GM12878 (cell line): ENCODE results near the gene CNN2. TPM values are rescaled to one million over a fixed set of nuclear protein-coding genes. Genes with fewer than 3 reads are reported as not detected.
A peak's percentile ranks its signal among the peaks of the same experiment; 100 is the strongest.

ENCODE experiments used
- ATAC-seq: fragments of 200-7000 bp; cut with Tn5 transposase; 3 replicates; pipeline ENCODE4 v1.9.1; 2020; ENCODE audit warnings: mild to moderate bottlenecking, moderate library complexity
- BruUV-seq: library from RNA; stranded (reverse); fragments of 400-500 nt; replicated peaks from 2 replicates; lab custom pipeline; 2021; lab: Mats Ljungman, UMichigan
- CTCF ChIA-PET: fragments of 300-600 bp; sonication (Branson Sonifier 250); formaldehyde crosslinking; extraction: SDS; loops from one replicate; lab custom pipeline; 2021; ENCODE audit warnings: inconsistent platforms; lab: Yijun Ruan, JAX
- POLR2A ChIA-PET: fragments of 350-600 bp; formaldehyde crosslinking; extraction: SDS; loops from one replicate; lab custom pipeline; 2021; ENCODE audit warnings: inconsistent platforms; lab: Charles Lee
- RAD21 ChIA-PET: fragments of 300-600 bp; sonication (Branson Sonifier 250); formaldehyde crosslinking; loops from one replicate; lab custom pipeline; 2023; ENCODE audit warnings: antibody characterized with exemption; ENCODE audit not compliant: unreplicated experiment; lab: Charles Lee
- SMC1A ChIA-PET: fragments of 300-600 bp; sonication (Branson Sonifier 250); formaldehyde crosslinking; loops from one replicate; lab custom pipeline; 2023; ENCODE audit not compliant: unreplicated experiment, uncharacterized antibody; lab: Charles Lee
- DNase-seq: peaks from one replicate; pipeline ENCODE4 v3.0.0-alpha.2; 2011; ENCODE audit warnings: low read depth, low spot score
- FAIRE-seq: peaks from 3 replicates; lab custom pipeline; 2011; peaks lifted over from hg19 to GRCh38; lab: Jason Lieb, UNC
- H2AFZ ChIP-seq: 2 replicates; pipeline ENCODE4 v1.6.0; 2011; ENCODE audit warnings: low read depth, low read length, control low read depth; ENCODE audit not compliant: control insufficient read depth
- H3K27ac ChIP-seq: 2 replicates; pipeline ENCODE4 v1.5.1; 2011; ENCODE audit warnings: control low read depth; ENCODE audit not compliant: control insufficient read depth, insufficient read depth
- H3K27me3 ChIP-seq, 2 experiments: replicated peaks in 1 of 2; 2 replicates each; pipeline versions ENCODE4 v1.6.0 to v1.6.1; 2011; ENCODE audit warnings: low read length in 1 of 2; ENCODE audit not compliant: control insufficient read depth in 2 of 2, insufficient read depth in 2 of 2
- H3K36me3 ChIP-seq, 2 experiments: 2 replicates each; pipeline ENCODE4 v1.5.1; 2011; ENCODE audit warnings: low read length in 1 of 2; ENCODE audit not compliant: control insufficient read depth in 2 of 2, insufficient read depth in 2 of 2
- H3K4me1 ChIP-seq: 2 replicates; pipeline ENCODE4 v1.6.1; 2011; ENCODE audit warnings: mild to moderate bottlenecking, low read length, moderate library complexity, mixed read lengths; ENCODE audit not compliant: control insufficient read depth, insufficient read depth
- H3K4me2 ChIP-seq: 2 replicates; pipeline ENCODE4 v1.6.0; 2011; ENCODE audit warnings: control low read depth; ENCODE audit not compliant: control insufficient read depth, insufficient read depth
- H3K4me3 ChIP-seq: fragments of 200-600 bp; sonication (generic); 2 replicates; pipeline ENCODE4 v1.5.1; 2016
- H3K79me2 ChIP-seq: 2 replicates; pipeline ENCODE4 v1.6.0; 2011; ENCODE audit warnings: low read length; ENCODE audit not compliant: control insufficient read depth, insufficient read depth
- H3K9ac ChIP-seq: 2 replicates; pipeline ENCODE4 v1.8.0; 2011; ENCODE audit warnings: low read length, control low read depth, mixed read lengths; ENCODE audit not compliant: control insufficient read depth, insufficient read depth
- H3K9me3 ChIP-seq: replicated peaks from 3 replicates; pipeline ENCODE4 v1.5.1; 2011; ENCODE audit warnings: mild to moderate bottlenecking, low read length; ENCODE audit not compliant: control insufficient read depth, insufficient read depth
- H4K20me1 ChIP-seq: 2 replicates; pipeline ENCODE4 v1.6.0; 2011; ENCODE audit not compliant: control insufficient read depth, insufficient read depth
- SUZ12 ChIP-seq: fragments of 200-600 bp; sonication (generic); IDR thresholded peaks from one replicate; pipeline ENCODE4 v1.6.1; 2018; ENCODE audit warnings: antibody characterized with exemption, mild to moderate bottlenecking; ENCODE audit not compliant: unreplicated experiment
- TAF1 ChIP-seq: IDR thresholded peaks from 2 replicates; pipeline ENCODE4 v1.6.1; 2011; ENCODE audit warnings: mild to moderate bottlenecking, low read depth, low read length, borderline replicate concordance
- WGBS: methylation state at CpG from one replicate; pipeline ENCODE4 v1.1.6; 2016; ENCODE audit warnings: low lambda C conversion rate; ENCODE audit not compliant: insufficient replicate concordance, insufficient coverage; ENCODE audit errors: missing lambda C conversion rate; 5-methylcytosine and 5-hydroxymethylcytosine counted together
- in situ Hi-C: fragments of 300-500 bp; cut with MboI; formaldehyde crosslinking; loops from 9 replicates; pipeline ENCODE4 v1.14.3; 2018; ENCODE audit warnings: mixed read lengths
- intact Hi-C: fragments of 100-400 bp; cut with micrococcal nuclease; formaldehyde crosslinking; loops from one replicate; pipeline ENCODE4 v1.14.2; 2022; ENCODE audit not compliant: unreplicated experiment
- polyA plus RNA-seq, 11 experiments: library from polyadenylated mRNA; depleted of rRNA in 4 of 11; unstranded in 6 of 11; stranded (reverse) in 5 of 11; fragments of >200 nt; fragmentation: Nextera tagmentation in 4 of 11; fragmentation: Illumina TruSeq in 1 of 11; extraction: Ambion mirVana in 4 of 11; extraction: Trizol in 1 of 11; gene quantifications; 1 replicate in 1 of 11; 2 replicates in 10 of 11; pipeline versions ENCODE4 v1.2.1 to v1.2.3, GENCODE V29; 2011 to 2016; ENCODE audit warnings: inconsistent platforms in 2 of 11, missing spikeins in 2 of 11, low read depth in 1 of 11
- total RNA-seq, 4 experiments: library from RNA; depleted of rRNA in 3 of 4; stranded (reverse); fragments of >200 nt in 3 of 4; fragmentation: Illumina TruSeq in 1 of 4; extraction: Trizol in 1 of 4; gene quantifications; 2 replicates each; pipeline versions ENCODE4 v1.2.1 to v1.2.3, GENCODE V29; 2013 to 2021

CNN2 gene
- total and polyA plus RNA-seq, 10 of the 15 experiments (the other 5 are each of a cell fraction or from before 2014, with no cell fraction given), result 34.7 to 311 (median 172) TPM

GRCh38 chr19:1000591-1001537, 25.5 kb upstream of the CNN2 start:
- DNase-seq (no peak), FAIRE-seq (no peak), ATAC-seq (no peak)
- TF ChIP-seq SUZ12 (peak; percentile 49), TAF1 (no peak)
- H3K9me3 ChIP-seq, result no peaks in the 10 kb centered on the region
- POLR2A ChIA-PET, result interaction anchor here (0.6 to 1.1 kb wide), 4 partner anchors 19 to 230 kb away, joined by 3 to 4 read pairs (median 3); partner anchors contain the start of genes MED16 and RNU6-9
- peaks cover 3 to 5% of the 10 kb centered on the region in 2 experiments; a peak in 3 of 4 replicates for H3K27me3 ChIP-seq
- no peak overlapping the region for H3K4me3 ChIP-seq
- H3K36me3 ChIP-seq, result no peaks in the 10 kb centered on the region
- SMC1A ChIA-PET, result interaction anchor here (1.0 kb wide), 1 partner anchor 203 kb away, joined by 6 read pairs; no protein-coding TSS in a partner anchor
- in situ Hi-C loops, result no loop called here
- no peak overlapping the region for H3K9ac ChIP-seq
- H4K20me1 ChIP-seq, result no peaks in the 10 kb centered on the region
- no peaks in the 10 kb centered on the region for H3K79me2 ChIP-seq
- WGBS, result 5% methylated on average over 68 of the region's 73 CpGs
- no peak overlapping the region for H3K27ac ChIP-seq
- H2AFZ ChIP-seq, result no peak overlapping the region
- BruUV-seq, result no TSS peak
- intact Hi-C loops, result loop anchor here (1.0 kb wide), 2 partner anchors 76 to 80 kb away; no protein-coding TSS in a partner anchor
- RAD21 ChIA-PET, result interaction anchor here (0.6 to 1.4 kb wide), 4 partner anchors 90 to 204 kb away, joined by 3 to 4 read pairs (median 4); no protein-coding TSS in a partner anchor
- no peaks in the 10 kb centered on the region; the same call in 1 of the 2 replicates for H3K4me1 ChIP-seq
- no peak overlapping the region for H3K4me2 ChIP-seq
- CTCF ChIA-PET, result interaction anchor here (0.7 to 1.4 kb wide), 5 partner anchors 20 to 225 kb away, joined by 3 to 4 read pairs (median 3); partner anchors contain the start of gene RNU6-2
